Measurements from ENCODE around the gene DTX4. TPM values are rescaled to one million over a fixed set of nuclear protein-coding genes. Genes with fewer than 3 reads are reported as not detected.

The DTX4 gene
- total RNA-seq, 2 experiments from 2014 or later: 0.12 to 0.28 TPM

DNA sequence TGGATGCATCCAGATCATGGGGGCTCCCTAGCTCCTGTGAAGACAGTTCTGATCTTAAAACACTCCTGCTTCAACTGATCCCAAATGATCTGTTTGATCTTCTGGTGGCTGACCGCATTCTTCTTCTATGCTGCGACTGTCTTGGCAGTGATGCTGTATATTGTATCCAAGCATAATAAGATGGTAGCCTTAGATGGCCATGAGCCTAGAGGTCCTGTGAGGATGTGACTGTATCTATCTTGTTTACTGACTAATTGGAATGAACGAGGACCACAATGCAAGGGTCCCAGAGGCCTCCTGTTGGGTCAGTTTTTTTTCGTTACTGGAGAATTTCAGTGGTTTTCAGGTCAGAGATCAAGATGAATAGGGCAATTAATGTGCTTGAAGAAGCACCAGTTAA lies 47.9 kb downstream of the DTX4 start:
- H3K9me3 Mint-ChIP-seq (ENCODE audit: low read depth): no peaks in the 10 kb centered on the region
- ATAC-seq (no peak), DNase-seq (no peak)
- H3K36me3 Mint-ChIP-seq: no peaks in the 10 kb centered on the region
- H3K4me1 Mint-ChIP-seq: peaks cover 6% of the 10 kb centered on the region
- peaks cover 12% of the 10 kb centered on the region for H3K27me3 Mint-ChIP-seq
- no peak overlapping the region for H3K27ac Mint-ChIP-seq
- H3K4me3 Mint-ChIP-seq: no peak overlapping the region
- CTCF ChIA-PET: interaction anchor here (2.7 kb wide), 1 partner anchor 48 kb away, joined by 7 read pairs; the partner anchor contains the start of gene DTX4

DNA sequence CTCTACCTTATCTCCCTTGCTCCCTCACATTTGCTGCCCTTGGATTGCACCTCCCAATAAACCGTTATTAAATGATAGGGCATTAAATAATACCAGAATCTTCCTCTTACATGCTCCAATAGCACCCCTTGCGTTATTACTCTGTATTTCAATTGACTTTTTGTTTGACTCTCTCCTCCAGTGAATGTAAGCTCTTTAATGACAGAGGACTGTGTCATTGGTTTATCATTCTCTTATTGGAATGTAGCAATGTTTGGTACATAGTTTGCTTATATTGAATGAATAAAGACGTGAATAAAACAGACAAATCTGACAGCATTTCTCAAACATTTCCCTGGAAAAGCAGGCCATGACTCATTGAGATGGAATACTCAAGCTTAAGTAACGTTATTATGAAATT lies 49.5 kb downstream of the DTX4 start:
- DNase-seq (no peak), ATAC-seq (no peak)
- peaks cover 19% of the 10 kb centered on the region for H3K27me3 Mint-ChIP-seq
- CTCF ChIA-PET: no interaction called here
- no peak overlapping the region for H3K4me3 Mint-ChIP-seq
- no peaks in the 10 kb centered on the region for H3K36me3 Mint-ChIP-seq
- H3K9me3 Mint-ChIP-seq (ENCODE audit: low read depth): no peaks in the 10 kb centered on the region
- peaks cover 6% of the 10 kb centered on the region for H3K4me1 Mint-ChIP-seq
- no peak overlapping the region for H3K27ac Mint-ChIP-seq

- H3K4me3 Mint-ChIP-seq: no peak overlapping the region
- ATAC-seq (no peak), DNase-seq (no peak)
- no peak overlapping the region for H3K27ac Mint-ChIP-seq
- H3K4me1 Mint-ChIP-seq: no peaks in the 10 kb centered on the region
- no peaks in the 10 kb centered on the region for H3K36me3 Mint-ChIP-seq
- peaks cover 22% of the 10 kb centered on the region for H3K27me3 Mint-ChIP-seq
- H3K9me3 Mint-ChIP-seq (ENCODE audit: low read depth): no peaks in the 10 kb centered on the region
- CTCF ChIA-PET: interaction anchor here (0.8 to 1.1 kb wide), 2 partner anchors 13 to 36 kb away, joined by 3 to 4 read pairs; no protein-coding TSS in a partner anchor
These were observed 50.6 kb downstream of the DTX4 start for GRCh38 chr11:59222464-59223060.

- CTCF ChIA-PET: interaction anchor here (0.6 to 2.4 kb wide), 4 partner anchors 14 to 422 kb away, joined by 3 to 10 read pairs (median 4); partner anchors contain the start of gene DTX4
- ATAC-seq (no peak), DNase-seq (no peak)
- H3K4me3 Mint-ChIP-seq: no peak overlapping the region
- H3K27ac Mint-ChIP-seq: no peak overlapping the region
- H3K27me3 Mint-ChIP-seq: peaks cover 21% of the 10 kb centered on the region
- no peaks in the 10 kb centered on the region for H3K4me1 Mint-ChIP-seq
- H3K36me3 Mint-ChIP-seq: no peaks in the 10 kb centered on the region
- no peaks in the 10 kb centered on the region for H3K9me3 Mint-ChIP-seq (ENCODE audit: low read depth)
These were observed 51.2 kb downstream of the DTX4 start for GRCh38 chr11:59223177-59223576.

- ATAC-seq (no peak), DNase-seq (no peak)
- CTCF ChIA-PET: interaction anchor here (0.6 to 2.4 kb wide), 2 partner anchors 52 to 422 kb away, joined by 3 to 10 read pairs; partner anchors contain the start of gene DTX4
These were observed 51.7 kb downstream of the DTX4 start for GRCh38 chr11:59223611-59224010.

DNA sequence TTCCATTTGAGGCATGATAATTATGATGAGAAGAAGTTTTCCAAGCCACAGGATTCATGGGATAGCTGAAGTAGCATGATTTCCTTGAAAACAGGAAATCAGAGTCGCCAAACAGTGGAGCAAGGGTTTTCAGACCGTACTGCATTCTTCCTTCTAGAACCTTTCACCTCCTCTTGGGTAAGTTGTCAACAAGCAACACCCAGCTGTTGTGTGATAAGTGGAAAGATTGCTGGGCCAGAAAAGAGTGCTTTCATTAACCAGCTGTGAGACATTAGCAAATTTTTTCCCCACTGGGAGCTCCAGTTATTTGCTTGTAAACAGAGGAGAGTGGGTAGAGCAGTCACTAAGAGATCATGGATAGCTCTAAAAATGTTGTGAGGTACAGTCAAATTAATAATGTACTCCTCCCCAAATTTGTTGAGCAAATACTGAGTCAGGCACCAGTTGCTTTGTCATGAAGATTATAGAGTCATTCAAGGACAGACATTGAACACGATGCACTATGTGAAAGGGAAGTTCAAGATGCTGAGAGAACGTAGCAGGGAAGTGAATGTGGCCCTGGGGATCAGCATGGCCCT lies 52.5 kb downstream of the DTX4 start:
- CTCF ChIA-PET: interaction anchor here (2.4 kb wide), 1 partner anchor 53 kb away, joined by 10 read pairs; the partner anchor contains the start of gene DTX4
- H3K36me3 Mint-ChIP-seq: no peaks in the 10 kb centered on the region
- no peak overlapping the region for H3K4me3 Mint-ChIP-seq
- ATAC-seq (no peak), DNase-seq (no peak)
- no peaks in the 10 kb centered on the region for H3K4me1 Mint-ChIP-seq
- peaks cover 17% of the 10 kb centered on the region for H3K27me3 Mint-ChIP-seq
- no peak overlapping the region for H3K27ac Mint-ChIP-seq
- no peaks in the 10 kb centered on the region for H3K9me3 Mint-ChIP-seq (ENCODE audit: low read depth)

More at GRCh38 chr11:59223611-59224010, 51.7 kb downstream of the DTX4 start:
- Mint-ChIP-seq H3K27me3 (peaks cover 17% of the 10 kb centered on the region), H3K4me3 (no peak overlapping the region), H3K4me1 (no peaks in the 10 kb centered on the region), H3K36me3 (no peaks in the 10 kb centered on the region), H3K27ac (no peak overlapping the region), H3K9me3 (ENCODE audit: low read depth) (no peaks in the 10 kb centered on the region)

DNA sequence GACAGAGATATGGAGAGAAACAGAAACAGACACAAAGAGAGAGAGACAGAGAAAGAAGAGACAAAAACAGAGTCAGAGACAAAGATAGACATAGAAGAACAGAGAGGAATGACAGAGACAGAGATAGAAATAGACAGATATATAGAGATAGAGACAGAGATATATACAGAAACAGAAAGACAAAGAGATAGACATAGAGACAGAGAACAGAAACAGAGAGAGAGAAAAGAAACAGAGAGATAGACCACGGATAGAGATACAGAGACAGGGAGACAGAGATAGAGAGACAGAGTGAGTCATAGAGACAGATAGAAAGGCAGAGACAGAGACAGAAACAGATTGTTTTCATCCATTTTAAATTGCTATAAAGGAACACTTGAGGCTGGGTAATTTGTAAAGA lies 53.1 kb downstream of the DTX4 start:
- H3K9me3 Mint-ChIP-seq (ENCODE audit: low read depth): no peaks in the 10 kb centered on the region
- no peak overlapping the region for H3K27ac Mint-ChIP-seq
- CTCF ChIA-PET: interaction anchor here (2.4 kb wide), 1 partner anchor 54 kb away, joined by 10 read pairs; the partner anchor contains the start of gene DTX4

GRCh38 chr11:59226396-59226795 lies 54.5 kb downstream of the DTX4 start:
- Mint-ChIP-seq H3K27ac (no peak overlapping the region), H3K36me3 (no peaks in the 10 kb centered on the region), H3K4me1 (no peaks in the 10 kb centered on the region), H3K4me3 (no peak overlapping the region), H3K27me3 (peaks cover 16% of the 10 kb centered on the region), H3K9me3 (ENCODE audit: low read depth) (no peaks in the 10 kb centered on the region)
- no peak for ATAC-seq
- CTCF ChIA-PET: no interaction called here
- DNase-seq: no peak

More for the DNA sequence above, 53.1 kb downstream of the DTX4 start:
- ATAC-seq (no peak), DNase-seq (no peak)
- Mint-ChIP-seq H3K4me3 (no peak overlapping the region), H3K27me3 (peaks cover 13% of the 10 kb centered on the region), H3K36me3 (no peaks in the 10 kb centered on the region), H3K4me1 (no peaks in the 10 kb centered on the region)

DNA sequence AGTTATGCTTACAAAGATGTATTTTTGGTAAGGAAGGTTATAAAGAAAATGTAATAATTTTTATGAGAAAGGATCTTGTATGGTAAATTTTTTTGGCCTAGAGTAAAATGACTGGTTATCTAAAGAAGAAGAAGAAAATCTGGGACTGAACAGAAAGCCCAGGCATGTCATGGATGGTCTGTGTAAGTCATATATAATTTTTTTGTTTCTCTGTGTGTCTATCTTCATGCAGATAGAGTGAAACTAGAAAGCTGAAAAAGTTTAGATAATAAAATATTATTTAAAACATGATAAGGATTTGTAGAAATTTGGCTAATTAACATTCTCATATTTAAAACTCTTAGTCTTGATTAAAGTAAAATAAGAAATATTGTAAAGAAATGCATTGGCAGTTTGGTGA lies 68.4 kb downstream of the DTX4 start:
- H3K4me3 Mint-ChIP-seq: no peak overlapping the region
- DNase-seq: no peak
- CTCF ChIA-PET: no interaction called here
- no peaks in the 10 kb centered on the region for H3K36me3 Mint-ChIP-seq
- H3K27ac Mint-ChIP-seq: no peak overlapping the region
- ATAC-seq: no peak
- peaks cover 15% of the 10 kb centered on the region for H3K27me3 Mint-ChIP-seq
- peaks cover 5% of the 10 kb centered on the region for H3K9me3 Mint-ChIP-seq (ENCODE audit: low read depth)
- no peaks in the 10 kb centered on the region for H3K4me1 Mint-ChIP-seq

DNA sequence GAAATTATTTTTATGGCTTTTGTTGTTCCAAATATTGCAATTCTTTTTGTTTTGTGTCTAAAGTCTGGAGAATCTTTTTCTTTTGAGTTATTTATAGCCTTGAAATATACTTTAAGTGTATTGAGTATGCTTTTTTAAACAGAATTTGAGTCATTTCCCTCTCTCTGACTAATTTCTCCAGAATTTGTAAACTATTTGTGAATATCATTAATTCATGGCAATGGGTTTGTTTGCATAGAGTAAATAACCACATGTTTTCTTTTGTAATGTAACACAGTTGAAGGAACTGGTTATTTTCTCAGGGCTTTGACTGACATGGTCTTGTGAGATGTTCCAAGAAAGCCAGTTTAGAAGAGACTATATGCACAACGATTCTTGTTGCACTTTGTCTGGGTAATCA lies 71.7 kb downstream of the DTX4 start:
- DNase-seq (no peak), ATAC-seq (no peak)
- CTCF ChIA-PET: no interaction called here
- H3K9me3 Mint-ChIP-seq (ENCODE audit: low read depth): peaks cover 3% of the 10 kb centered on the region
- peaks cover 9% of the 10 kb centered on the region for H3K27me3 Mint-ChIP-seq
- H3K4me1 Mint-ChIP-seq: peaks cover 13% of the 10 kb centered on the region
- no peak overlapping the region for H3K4me3 Mint-ChIP-seq
- H3K36me3 Mint-ChIP-seq: no peaks in the 10 kb centered on the region
- H3K27ac Mint-ChIP-seq: no peak overlapping the region

DNA sequence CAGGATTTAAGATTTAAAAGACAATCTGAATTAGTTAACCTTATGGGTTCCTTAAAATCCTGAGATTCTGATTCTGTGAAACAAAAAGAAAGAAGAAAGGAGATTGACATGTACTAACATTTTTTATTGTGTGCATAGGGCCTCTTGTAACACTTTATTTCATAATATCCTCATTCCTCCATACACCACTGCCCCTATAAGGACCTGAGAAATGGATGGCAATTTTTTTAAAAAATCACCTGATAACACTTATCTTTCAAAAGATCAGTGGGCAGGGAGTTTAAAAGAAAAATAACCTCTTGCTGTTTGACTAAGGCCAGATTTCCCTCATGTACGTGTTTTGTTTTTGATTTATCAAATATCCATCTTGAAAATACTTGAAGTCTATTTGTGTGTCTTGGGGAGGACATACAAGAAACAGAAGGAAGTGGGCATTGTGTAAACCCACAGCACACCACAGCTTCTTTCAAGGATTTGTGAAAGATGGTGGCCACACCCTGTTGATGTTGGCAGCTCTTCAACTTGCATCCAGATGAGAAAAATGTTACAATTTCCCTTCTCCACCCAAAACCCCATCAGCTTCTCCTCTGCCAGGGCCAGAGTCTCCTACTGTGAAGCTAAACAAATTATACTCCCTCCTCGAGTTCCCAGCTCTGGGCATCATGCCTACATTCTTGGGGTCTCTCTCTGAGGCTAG lies 75.7 kb downstream of the DTX4 start:
- Mint-ChIP-seq H3K9me3 (ENCODE audit: low read depth) (no peaks in the 10 kb centered on the region), H3K4me1 (peaks cover 13% of the 10 kb centered on the region), H3K4me3 (no peak overlapping the region), H3K27ac (peak overlapping the region; percentile 10), H3K27me3 (peaks cover 11% of the 10 kb centered on the region), H3K36me3 (no peaks in the 10 kb centered on the region)
- DNase-seq (peak; percentile 48), ATAC-seq (peak; percentile 27)
- CTCF ChIA-PET: no interaction called here

DNA sequence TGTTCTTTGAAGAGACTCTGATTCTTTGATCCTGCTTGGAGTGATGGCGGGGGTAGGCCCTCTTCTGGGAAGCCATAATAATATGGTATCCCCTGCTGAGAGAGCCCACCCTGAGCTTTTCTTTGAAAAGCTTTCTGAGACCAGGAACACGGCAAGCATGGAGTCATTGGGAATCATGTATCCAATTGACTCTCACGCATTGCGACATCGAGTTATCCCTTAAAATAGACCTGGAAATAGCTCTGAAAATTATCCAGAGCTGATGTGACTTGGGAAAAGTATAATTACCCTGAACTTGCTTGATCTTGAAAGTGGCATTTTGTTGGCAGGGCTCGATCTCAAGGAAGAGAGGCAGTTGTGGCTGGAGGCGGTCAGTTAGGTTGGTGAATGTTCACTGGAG lies 77.6 kb downstream of the DTX4 start:
- peaks cover 13% of the 10 kb centered on the region for H3K4me1 Mint-ChIP-seq
- DNase-seq (no peak), ATAC-seq (no peak)

DNA sequence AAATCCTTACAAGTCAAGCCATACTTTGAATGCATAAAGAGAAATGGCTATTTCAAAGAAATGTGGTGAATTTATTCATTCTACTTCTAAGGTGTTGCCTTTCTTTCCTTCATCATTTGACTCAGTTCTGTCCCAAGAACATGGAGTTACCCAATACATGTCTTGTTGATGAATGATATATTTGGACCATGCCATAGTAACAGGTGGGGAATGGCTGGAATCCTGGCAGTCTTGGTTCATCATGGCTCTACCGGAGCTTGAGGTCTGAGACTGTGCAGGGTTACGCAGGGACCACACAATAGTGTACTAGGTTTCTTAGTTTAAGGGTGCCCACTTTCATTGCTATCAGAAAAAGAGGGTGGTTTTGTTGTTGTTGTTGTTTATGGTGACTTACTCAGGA lies 81.1 kb downstream of the DTX4 start:
- H3K27ac Mint-ChIP-seq: no peak overlapping the region
- peaks cover 3% of the 10 kb centered on the region for H3K4me1 Mint-ChIP-seq
- CTCF ChIA-PET: no interaction called here
- no peaks in the 10 kb centered on the region for H3K36me3 Mint-ChIP-seq
- H3K9me3 Mint-ChIP-seq (ENCODE audit: low read depth): no peaks in the 10 kb centered on the region
- ATAC-seq: no peak
- DNase-seq: no peak
- peaks cover 3% of the 10 kb centered on the region for H3K27me3 Mint-ChIP-seq
- H3K4me3 Mint-ChIP-seq: no peak overlapping the region

More for the DNA sequence above, 77.6 kb downstream of the DTX4 start:
- CTCF ChIA-PET: no interaction called here
- no peak overlapping the region for H3K4me3 Mint-ChIP-seq
- H3K27me3 Mint-ChIP-seq: peaks cover 11% of the 10 kb centered on the region
- H3K36me3 Mint-ChIP-seq: no peaks in the 10 kb centered on the region
- H3K9me3 Mint-ChIP-seq (ENCODE audit: low read depth): no peaks in the 10 kb centered on the region
- no peak overlapping the region for H3K27ac Mint-ChIP-seq

- no peak for ATAC-seq
- Mint-ChIP-seq H3K27ac (no peak overlapping the region), H3K36me3 (no peaks in the 10 kb centered on the region), H3K27me3 (peaks cover 3% of the 10 kb centered on the region), H3K9me3 (ENCODE audit: low read depth) (no peaks in the 10 kb centered on the region), H3K4me3 (no peak overlapping the region), H3K4me1 (no peaks in the 10 kb centered on the region)
- CTCF ChIA-PET: no interaction called here
- no peak for DNase-seq
These were observed 82.4 kb downstream of the DTX4 start for GRCh38 chr11:59254286-59254685.

All from activated CD8-positive, alpha-beta memory T cell treated with anti-CD3 and anti-CD28 coated beads, Interleukin-2, amount 10 ng/mL, durations not matched to agents 7 days and 5 days (primary cell).